HG03520 (cell line): ENCODE measurements around the gene ADAMTSL5.
"Not testable (repeated sequence)": the region's sequence is repeated elsewhere in the genome, so short reads cannot be mapped to it uniquely, and the experiment has no call there.

Source experiments
- ATAC-seq: cut with Tn5 transposase; IDR thresholded peaks from one replicate; pipeline ENCODE4 v1.9.1; 2021; ENCODE audit warnings: mild to moderate bottlenecking, moderate library complexity; ENCODE audit not compliant: unreplicated experiment

Gene ADAMTSL5, protein sequence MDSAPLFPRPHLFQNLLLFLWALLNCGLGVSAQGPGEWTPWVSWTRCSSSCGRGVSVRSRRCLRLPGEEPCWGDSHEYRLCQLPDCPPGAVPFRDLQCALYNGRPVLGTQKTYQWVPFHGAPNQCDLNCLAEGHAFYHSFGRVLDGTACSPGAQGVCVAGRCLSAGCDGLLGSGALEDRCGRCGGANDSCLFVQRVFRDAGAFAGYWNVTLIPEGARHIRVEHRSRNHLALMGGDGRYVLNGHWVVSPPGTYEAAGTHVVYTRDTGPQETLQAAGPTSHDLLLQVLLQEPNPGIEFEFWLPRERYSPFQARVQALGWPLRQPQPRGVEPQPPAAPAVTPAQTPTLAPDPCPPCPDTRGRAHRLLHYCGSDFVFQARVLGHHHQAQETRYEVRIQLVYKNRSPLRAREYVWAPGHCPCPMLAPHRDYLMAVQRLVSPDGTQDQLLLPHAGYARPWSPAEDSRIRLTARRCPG

DNA sequence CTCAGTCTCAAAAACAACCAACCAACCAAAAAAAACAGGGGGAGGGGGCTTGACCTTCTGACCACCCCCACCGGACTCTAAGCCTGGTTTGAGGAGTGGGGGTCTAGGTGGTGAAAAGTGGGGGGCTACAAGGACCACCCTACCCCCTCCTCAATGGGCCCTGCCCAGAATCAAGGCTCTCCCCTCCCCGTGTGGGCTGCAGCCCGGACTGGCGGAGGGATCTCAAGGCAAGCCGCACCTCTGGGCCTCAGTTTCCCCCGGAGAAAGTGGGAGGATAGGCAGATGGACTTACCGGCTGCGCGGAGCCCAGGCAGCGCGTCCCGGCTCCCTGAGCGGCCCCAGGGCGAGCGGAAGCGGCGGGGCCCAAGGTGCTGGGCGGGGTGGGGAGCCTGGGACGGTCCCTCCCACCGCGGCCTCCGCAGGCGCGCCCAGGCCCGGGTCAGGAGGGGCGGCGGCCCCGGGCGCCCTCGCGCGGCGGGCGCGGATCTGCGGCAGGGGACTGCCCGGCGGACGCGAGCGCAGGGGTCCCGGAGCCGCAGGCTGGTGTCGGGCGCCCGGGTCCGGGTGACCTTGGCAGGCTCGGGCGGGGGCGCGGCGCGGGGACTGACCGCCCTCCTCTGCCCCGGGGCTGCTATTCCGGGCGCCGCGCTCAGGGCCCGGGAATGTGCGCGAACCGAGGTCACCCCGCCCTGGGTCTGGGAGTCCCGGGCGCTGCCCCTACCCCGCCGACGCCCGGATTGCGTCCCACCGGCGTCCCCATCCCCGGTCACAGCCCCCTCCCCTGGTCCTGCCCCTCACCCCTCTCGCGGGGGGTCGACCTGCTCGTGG lies at the start of gene ADAMTSL5:
ADAMTSL5 (minus strand) TSS at position 349 of the 828 bp plus-strand sequence. CDS start 2,076 bp downstream, outside the sequence.
- no peak for ATAC-seq

DNA sequence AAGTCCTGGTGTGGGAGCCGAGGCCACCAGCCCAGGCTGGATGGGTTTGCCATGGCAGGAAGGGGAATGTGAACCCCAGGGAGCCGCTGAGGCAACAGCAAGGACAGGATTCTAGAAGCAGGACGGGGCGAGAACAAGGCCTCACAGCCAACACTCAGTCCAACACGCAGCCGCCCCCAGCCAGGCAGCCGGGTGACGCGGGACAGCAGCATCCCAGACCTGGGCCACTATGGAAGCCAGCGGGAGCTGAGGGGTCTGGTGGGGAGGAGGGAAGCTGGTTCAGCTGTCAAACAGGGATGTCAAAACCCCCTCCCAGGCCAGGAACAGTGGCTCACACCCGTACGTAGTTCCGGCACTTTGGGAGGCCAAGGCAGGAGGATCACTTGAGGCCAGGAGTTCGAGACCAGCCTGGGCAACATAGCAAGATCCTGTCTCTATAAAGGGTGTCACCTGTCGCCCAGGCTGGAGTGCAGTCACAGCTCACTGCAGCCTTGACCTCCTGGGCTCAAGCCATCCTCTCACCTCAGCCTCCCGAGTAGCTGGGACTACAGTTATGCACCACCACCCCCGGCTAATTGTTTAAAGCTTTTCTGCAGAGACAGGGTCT lies 48.5 kb upstream of the ADAMTSL5 start:
- ATAC-seq, result no peak

DNA sequence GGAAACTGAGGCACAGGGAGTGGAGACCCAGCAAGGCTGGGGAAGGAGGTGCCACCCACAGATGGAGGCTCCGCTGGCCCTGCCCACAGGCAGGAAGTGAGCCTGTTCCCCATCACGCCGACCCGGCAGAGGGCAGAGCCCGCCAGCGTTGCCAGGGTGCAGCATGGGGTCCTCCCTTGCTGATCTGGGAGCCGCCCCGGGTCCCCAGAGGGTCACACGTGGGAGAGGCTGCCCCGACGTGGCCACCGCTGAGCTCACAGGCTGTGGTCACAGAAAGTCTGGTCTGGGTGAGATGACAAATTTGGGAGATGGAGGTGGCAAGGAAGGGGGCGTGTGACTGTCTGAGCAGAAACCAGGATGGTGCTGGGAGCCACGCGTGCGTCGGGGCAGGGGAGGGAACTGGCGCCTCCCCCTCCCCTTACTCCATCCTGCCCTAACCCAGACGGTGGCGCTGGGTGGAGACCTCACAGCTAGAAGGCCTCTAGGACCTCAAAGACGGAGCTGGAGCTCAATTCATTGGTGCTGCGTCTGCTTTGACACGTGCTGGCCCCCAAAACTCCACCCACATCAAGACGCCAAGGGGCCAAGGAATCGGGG lies 47.6 kb upstream of the ADAMTSL5 start:
- ATAC-seq, result no peak

DNA sequence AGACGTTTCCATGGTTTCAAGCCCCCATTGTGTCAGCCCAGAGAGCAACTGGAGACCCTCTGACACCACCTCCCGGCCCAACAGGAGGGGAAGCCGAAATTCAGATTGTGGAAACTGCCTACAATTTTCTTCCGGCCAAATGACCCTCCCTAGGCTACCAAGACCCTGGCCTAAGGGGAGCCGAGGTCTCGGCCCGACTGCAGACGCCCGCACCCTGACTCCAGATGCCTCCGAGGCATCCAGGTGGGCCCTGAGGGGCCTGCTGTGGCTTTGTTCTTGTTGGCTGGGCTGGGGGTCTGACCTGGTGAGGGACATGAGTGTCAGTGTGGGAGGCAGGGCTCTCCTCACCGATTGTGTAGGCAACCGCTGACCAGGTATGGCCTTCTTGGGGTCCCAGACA lies 45.7 kb upstream of the ADAMTSL5 start:
- ATAC-seq, result no peak

DNA sequence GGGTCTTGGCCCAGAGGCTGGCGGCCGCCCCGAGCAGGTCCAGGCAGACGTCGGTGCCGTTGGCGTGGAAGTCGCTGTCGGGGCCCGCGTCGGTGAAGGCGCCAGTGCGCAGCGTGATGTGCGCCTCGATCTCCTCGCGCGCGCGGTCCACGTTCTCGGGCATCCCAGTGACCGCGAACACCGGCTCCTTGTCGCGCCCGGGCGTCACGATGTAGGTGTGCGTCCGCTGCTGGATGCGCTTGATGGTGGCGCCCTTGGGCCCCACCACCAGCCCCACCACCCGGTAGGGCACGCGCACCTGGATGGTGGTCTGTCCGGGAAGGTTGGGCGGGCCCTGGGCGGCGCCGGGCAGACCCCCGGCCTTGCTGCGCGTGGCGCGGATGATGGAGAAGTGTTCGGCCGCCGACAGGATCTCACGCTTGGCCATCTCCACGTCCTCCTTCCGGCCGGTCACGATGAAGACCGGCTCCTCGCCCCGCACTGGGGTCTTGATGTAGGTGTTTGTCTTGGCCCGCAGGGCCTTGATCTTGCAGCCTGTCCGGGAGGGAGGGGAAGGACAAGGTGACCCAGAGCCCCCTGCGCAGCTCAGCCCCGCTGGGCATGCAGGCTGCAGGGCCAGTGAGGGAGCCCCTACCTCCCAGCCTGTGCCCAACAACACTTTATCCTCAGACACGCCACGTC lies 43.7 kb upstream of the ADAMTSL5 start:
- no peak for ATAC-seq

DNA sequence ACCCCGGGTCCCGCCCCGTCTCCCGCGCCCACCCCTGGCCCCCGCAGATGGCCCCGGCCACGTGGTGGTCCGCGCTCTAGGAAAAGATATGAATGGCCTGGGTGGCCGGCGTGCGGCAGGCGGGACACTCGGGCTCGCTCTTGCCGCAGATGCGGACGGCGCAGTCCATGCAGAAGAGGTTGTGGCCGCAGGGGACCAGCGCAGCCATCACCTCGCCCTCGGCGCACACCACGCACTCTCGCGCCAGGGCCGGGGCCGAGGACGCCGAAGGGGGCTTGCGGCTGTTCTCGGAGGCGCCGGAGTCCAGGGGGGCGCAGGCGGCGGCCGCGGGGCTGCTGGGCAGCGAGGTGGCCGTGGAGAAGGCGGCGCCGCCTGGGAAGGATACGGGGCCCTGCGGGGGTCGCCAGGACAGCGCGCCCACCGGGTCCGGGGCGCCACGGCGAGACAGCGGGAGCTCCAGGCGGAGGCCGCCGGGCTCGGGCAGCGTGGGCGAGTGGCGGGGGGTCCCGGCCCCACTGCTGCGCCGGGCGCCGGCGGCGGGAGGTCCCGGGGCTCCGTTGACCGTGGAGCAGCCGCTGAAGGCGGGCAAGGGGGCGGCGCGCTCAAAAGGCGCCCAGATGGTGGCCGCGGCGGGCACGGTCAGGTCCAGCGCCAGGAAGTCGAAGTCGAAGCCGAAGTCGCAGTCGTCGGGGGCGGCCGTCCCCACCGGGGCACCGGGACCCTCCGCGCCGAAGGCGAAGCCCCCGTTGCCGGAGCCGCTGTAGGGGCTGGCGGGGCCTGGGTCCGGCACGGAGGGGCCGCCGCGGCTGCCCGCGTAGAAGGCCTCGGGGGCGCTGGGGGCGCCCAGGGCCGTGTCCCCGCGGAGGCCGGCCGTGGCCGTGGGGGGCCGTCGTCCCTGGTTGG lies 42.9 kb upstream of the ADAMTSL5 start:
- no peak for ATAC-seq

DNA sequence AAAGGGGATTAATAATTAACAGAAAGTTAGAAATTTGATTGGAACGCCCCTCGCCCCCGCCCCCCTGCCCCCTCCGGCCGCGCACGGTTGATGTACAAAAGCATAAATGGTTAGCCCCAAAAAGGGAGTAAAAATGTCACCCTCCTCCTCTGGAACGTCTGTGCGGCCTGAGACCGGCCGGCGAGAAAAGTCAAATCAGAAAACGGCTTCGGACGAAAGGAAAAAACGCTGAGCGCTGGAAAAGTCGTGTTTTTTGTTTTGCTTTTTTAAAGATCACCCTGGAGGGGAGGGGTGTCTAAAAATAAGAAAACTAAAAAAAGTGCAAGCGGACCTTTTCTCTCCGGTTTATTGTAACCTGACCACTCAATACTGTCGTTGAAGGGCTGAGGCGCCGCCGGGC lies 42.1 kb upstream of the ADAMTSL5 start:
- ATAC-seq, result no peak

DNA sequence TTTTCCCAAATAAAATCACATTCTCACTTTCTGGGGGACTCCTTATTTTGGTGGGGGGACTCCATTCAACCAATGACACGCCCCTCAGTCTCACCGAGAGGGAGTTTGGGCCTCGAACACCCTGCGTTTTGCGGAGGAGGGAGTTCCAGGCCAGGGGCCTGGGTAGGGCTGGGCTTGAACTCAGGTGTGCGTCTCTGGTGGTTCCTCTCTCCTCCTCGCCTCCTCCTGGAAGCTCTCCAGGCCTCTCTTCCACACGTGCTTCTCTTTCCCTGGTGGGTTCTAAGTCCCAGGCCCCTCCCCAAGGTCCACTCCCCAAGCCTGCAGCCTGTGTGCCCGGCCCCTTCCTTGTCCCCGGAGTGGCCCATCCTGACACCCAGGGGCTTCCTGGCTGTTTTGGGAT lies 40.6 kb upstream of the ADAMTSL5 start:
- ATAC-seq, result no peak

DNA sequence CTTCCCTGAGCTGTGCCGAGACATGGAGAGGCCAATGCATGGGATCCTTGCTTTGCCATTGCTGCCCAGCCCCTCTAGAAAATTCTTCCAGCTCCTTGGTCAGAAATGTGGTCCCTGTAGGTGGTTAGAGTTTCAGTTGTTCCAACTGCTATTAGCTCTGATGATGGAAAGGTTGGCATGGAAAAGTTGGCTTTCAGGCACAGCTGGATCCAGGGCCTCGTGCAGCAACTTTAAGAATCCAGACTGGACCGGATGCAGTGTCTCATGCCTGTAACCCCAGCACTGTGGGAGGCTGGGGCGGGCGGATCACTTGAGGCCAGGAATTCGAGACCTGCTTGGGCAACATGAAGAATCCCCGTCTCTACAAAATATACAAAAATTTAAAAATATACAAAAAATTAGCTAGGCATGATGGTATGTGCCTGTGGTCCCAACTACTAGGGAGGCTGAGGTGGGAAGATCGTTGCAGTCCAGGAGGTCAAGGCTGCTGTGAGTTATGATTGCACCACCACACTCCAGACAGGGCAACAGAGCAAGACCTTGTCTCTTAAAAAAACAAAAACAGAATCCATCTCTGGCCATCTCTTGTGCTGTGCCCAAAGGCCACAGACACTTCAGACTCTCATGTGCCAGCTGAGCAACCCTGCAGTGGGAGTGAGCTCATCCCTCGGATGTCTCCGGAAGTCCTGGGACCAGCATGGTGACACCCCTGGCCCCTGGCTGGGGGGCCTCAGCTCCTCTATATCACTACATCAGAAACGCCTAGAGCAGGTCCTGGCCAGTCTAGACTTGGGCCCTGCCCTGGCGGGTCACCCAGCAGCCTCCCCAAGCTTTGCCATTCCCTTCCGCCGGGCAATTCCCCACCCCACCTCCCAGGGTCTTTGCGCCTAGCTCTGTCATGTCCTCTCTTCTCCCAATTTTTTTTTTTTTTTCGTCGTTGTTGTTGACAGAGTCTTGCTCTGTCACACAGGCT lies 38.5 kb upstream of the ADAMTSL5 start:
- no peak for ATAC-seq

DNA sequence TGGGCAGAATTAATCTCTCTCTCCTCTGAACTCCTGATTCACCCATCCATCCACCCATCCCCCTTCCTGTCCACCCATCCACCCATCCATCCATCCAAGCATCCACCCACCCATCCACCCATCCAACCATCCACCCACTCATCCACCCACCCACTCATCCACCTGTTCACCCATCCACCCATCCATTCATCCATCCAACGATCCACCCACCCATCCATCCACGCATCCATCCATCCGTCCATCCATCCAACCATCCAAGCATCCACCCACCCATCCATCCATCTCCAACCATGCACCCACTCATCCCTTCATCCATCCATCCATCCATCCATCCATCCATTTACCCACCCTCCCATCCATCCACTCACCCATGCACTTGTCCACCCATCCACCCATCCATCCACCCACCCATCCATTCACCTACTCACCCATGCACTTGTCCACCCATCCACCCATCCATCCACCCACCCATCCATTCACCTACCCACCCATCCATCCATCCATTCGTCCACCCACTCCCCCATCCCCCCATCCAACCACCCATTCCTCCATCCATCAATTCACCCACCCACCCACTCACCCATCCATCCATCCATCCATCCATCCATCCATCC lies 36.6 kb upstream of the ADAMTSL5 start:
- no peak for ATAC-seq

DNA sequence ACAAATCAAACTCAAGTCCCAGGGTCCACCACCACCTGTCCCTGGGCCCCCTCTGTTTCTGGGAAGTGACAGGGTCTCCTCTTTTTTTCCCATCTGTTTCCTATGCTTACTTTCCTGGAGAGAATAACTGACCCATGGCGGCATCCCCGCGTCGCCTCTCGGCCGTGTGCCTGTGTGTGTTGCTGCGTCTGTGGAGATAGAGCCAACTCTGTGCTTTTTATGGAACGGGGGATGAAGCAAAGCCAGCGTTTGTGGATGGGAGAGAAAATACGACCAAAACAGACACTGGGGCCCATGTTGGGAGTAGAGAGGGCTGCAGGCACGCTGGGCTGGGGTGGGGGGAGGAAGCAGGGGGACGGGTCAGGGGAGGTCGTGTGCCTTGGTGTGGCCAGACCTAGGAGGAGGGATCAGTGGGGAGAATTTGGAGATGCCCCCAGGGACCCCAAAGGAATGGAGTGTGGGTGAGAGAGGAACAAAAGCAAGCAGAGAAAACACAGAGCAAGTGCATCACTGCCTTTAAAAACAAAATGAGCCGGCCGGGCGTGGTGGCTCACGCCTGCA lies 27.6 kb upstream of the ADAMTSL5 start:
- ATAC-seq, result no peak

DNA sequence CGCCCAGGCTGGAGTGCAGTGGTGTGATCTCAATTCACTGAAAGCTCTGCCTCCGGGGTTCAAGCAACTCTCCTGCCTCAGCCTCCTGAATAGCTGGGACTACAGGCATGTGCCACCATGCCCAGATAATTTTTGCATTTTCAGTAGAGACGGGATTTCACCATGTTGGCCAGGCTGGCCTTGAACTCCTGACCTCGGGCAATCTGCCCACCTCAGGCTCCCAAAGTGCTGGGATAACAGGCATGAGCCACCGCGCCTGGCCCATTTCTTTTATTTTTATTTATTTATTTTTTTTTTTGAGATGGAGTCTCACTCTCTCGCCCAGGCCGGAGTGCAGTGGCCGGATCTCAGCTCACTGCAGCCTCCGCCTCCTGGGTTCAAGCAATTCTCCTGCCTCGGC lies 26.9 kb upstream of the ADAMTSL5 start:
- ATAC-seq, result not testable (repeated sequence)

DNA sequence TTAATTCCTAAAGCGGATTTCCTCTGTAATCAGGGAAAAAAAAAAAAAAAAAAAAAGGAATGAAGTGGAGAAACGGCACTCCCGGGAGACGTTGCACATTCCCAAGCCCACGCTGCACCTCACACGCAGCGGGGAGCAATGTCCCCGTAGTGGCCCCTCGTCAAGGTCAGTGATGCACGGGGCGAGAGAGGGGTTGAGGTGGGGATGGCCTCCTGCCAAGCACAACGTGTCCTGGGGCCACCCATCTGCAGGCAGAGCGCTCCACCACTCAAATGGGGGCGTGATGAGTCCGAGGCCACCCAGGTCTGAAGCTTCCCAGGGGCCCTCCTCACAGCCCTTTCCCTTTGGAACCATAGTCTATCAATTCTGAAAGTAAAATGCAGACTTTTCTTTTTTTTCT lies 26.2 kb upstream of the ADAMTSL5 start:
- ATAC-seq, result no peak

DNA sequence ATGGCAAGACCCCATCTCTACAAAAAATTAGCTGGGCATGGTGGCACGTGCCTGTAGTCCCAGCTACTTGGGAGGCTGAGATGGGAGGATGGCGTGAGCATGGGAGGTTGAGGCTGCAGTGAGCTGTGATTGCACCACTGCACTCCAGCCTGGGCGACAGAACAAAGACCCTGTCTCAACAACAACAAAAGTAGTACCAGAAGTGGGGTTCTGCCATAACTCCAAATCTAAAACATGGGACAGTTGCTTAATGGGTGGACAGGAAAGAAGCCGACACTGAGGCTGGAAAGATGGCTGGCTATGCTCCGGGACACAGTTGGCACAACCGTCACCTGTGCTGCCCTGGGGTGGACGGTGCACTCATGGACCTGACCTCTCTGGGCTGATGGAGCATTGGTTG lies 22.9 kb upstream of the ADAMTSL5 start:
- not testable (repeated sequence) for ATAC-seq

DNA sequence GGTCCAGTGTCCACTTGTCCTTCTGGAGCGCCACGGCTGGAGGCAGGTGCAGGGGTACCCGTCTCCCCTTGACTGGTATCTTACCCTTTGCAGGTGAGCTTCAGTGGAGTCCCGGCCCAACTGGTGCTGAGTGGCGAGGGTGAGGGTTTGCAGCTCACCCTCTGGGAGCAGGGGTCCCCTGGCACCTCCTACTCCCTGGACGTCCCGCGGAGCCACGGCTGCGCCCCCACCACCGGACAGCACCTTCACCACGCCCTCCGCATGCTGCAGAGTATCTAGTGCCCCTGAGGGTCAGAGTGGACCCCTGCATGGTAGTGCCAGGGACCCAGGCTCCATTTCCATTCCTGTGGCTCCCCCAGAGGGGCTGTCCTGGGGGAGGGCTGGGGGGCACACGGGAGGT lies 22.2 kb upstream of the ADAMTSL5 start:
- ATAC-seq, result no peak

DNA sequence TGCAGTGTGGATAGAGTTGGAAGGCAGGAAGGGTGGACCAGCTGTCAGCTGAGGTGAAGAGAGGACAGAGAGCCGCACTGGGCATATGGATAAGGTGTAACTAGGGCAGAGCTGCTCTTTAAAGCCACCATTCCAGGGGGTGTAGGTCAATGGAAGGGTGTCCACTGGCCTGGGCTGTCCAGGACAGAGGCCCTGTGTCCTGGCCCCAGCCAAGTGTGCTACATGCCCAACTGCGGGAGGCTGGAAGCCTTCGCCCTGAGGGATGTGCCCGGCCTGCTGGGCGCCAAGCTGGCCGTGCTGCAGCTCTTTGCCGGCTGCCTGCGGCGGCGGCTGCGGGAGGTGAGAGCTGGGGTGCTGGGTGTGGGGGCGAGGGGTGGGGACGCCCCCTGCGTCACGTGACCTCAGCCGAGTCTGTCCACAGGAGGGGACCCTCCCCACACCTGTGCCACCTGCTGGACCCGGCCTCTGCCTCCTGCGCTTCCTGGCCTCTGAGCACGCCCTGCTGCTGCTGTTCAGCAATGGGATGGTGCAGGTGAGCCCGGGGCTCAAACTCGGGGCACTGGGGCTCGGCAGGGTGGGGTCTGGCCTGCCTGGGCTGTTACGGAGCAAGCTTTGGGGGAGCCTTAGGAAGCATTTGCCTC lies 20.8 kb upstream of the ADAMTSL5 start:
- ATAC-seq, result no peak

DNA sequence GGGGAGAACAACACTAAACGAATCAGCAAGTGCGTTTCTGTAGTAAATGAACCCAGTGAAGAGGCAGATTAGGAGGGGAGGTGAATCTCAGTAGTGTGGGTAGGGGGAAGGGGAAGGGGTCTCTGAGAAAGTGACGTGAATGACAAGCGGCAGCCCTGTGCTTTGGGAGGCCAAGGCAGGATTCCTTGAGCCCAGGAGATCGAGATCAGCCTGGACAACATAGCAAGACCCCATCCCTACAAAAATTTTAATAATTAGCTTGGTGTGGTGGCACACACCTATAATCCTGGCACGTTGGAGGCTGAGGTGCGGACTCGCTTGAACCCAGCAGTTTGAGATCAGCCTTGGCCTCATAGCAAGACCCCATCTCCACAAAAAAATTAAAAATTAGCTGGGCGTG lies 19.2 kb upstream of the ADAMTSL5 start:
- no peak for ATAC-seq
